Measurements from ENCODE around the gene HADHA.
"Not testable (repeated sequence)": the region's sequence is repeated elsewhere in the genome, so short reads cannot be mapped to it uniquely, and the experiment has no call there.

HADHA gene

GRCh38 chr2:26174691-26175465, 69.6 kb downstream of the HADHA start:
- DNase-seq (ENCODE audit: low spot score): no peak

GRCh38 chr2:26173776-26174482, 70.5 kb downstream of the HADHA start:
- no peak for DNase-seq (ENCODE audit: low spot score)

- no peak for DNase-seq (ENCODE audit: low spot score)
Observed at GRCh38 chr2:26172871-26173775, 71.3 kb downstream of the HADHA start, which contains the start of gene GAREM2. GAREM2 (plus strand) TSS chr2:26173088; CDS start chr2:26173221, 133 bp downstream.

- no peak for DNase-seq (ENCODE audit: low spot score)
Observed at GRCh38 chr2:26172189-26172870, 72.1 kb downstream of the HADHA start.

GRCh38 chr2:26170795-26171194, 73.6 kb downstream of the HADHA start:
- DNase-seq (ENCODE audit: low spot score): no peak

- DNase-seq (ENCODE audit: low spot score): no peak
Observed at GRCh38 chr2:26169681-26170414, 74.6 kb downstream of the HADHA start.

GRCh38 chr2:26169226-26169625, 75.2 kb downstream of the HADHA start:
- DNase-seq (ENCODE audit: low spot score): no peak

GRCh38 chr2:26168785-26169184, 75.6 kb downstream of the HADHA start:
- no peak for DNase-seq (ENCODE audit: low spot score)

- not testable (repeated sequence) for DNase-seq (ENCODE audit: low spot score)
Observed at GRCh38 chr2:26166541-26166940, 77.9 kb downstream of the HADHA start.

- no peak for DNase-seq (ENCODE audit: low spot score)
Observed at GRCh38 chr2:26165403-26165802, 79.0 kb downstream of the HADHA start.

GRCh38 chr2:26164641-26165211, 79.7 kb downstream of the HADHA start:
- no peak for DNase-seq (ENCODE audit: low spot score)

GRCh38 chr2:26164231-26164630, 80.2 kb downstream of the HADHA start:
- no peak for DNase-seq (ENCODE audit: low spot score)

GRCh38 chr2:26162963-26163362, 81.5 kb downstream of the HADHA start:
- no peak for DNase-seq (ENCODE audit: low spot score)

- DNase-seq (ENCODE audit: low spot score): no peak
Observed at GRCh38 chr2:26161926-26162325, 82.5 kb downstream of the HADHA start.

- DNase-seq (ENCODE audit: low spot score): no peak
Observed at GRCh38 chr2:26157580-26157979, 86.9 kb downstream of the HADHA start.

GRCh38 chr2:26150243-26150642, 94.2 kb downstream of the HADHA start:
- DNase-seq (ENCODE audit: low spot score): no peak

- no peak for DNase-seq (ENCODE audit: low spot score)
Observed at GRCh38 chr2:26148501-26148900, 95.9 kb downstream of the HADHA start.

GRCh38 chr2:26144953-26145680, 99.3 kb downstream of the HADHA start:
- DNase-seq (ENCODE audit: low spot score): peak; percentile 73

GRCh38 chr2:26144031-26144430, 100.4 kb downstream of the HADHA start:
- no peak for DNase-seq (ENCODE audit: low spot score)
